PC-9 (cell line): ENCODE results near the gene SPATA12. TPM values are rescaled to one million over a fixed set of nuclear protein-coding genes. Genes with fewer than 3 reads are reported as not detected.

ENCODE experiments used
- BruUV-seq: library from RNA; stranded (reverse); fragments of 400-500 nt; replicated peaks from 2 replicates; lab custom pipeline; 2021; lab: Mats Ljungman, UMichigan
- CTCF ChIA-PET: fragments of 300-600 bp; sonication (Branson Sonifier 250); formaldehyde crosslinking; loops from one replicate; lab custom pipeline; 2022; ENCODE audit warnings: antibody characterized with exemption; lab: Charles Lee
- POLR2A ChIA-PET: fragments of 300-600 bp; sonication (Branson Sonifier 250); formaldehyde crosslinking; loops from one replicate; lab custom pipeline; 2022; ENCODE audit warnings: antibody characterized with exemption; ENCODE audit not compliant: unreplicated experiment; lab: Charles Lee
- DNase-seq, 2 experiments: peaks; one replicate each; pipeline versions ENCODE4 v3.0.0 to v3.0.0-alpha.2; 2015 to 2022; ENCODE audit warnings: mixed read lengths in 1 of 2
- H2AFZ ChIP-seq: fragments of 200-600 bp; sonication (generic); 2 replicates; pipeline ENCODE4 v1.8.1; 2017; ENCODE audit warnings: antibody characterized with exemption
- H3F3A ChIP-seq: fragments of 200-600 bp; sonication (generic); 2 replicates; pipeline ENCODE4 v1.8.1; 2017; ENCODE audit warnings: antibody characterized with exemption, mild to moderate bottlenecking, low read depth; ENCODE audit not compliant: insufficient read depth
- H3K27ac ChIP-seq: fragments of 200-600 bp; sonication (generic); 2 replicates; pipeline ENCODE4 v1.6.1; 2016; ENCODE audit warnings: mixed run types
- H3K27me3 ChIP-seq: fragments of 200-600 bp; sonication (generic); 2 replicates; pipeline ENCODE4 v1.6.1; 2016; ENCODE audit warnings: low read depth, mixed run types; ENCODE audit not compliant: insufficient read depth
- H3K36me3 ChIP-seq: fragments of 200-600 bp; sonication (generic); 2 replicates; pipeline ENCODE4 v1.6.1; 2016; ENCODE audit warnings: low read depth, mixed run types
- H3K4me1 ChIP-seq: fragments of 200-600 bp; sonication (generic); replicated peaks from 2 replicates; pipeline ENCODE4 v1.6.1; 2016; ENCODE audit warnings: mixed run types; ENCODE audit not compliant: insufficient read depth
- H3K4me2 ChIP-seq: fragments of 200-600 bp; sonication (generic); 2 replicates; pipeline ENCODE4 v1.6.1; 2017; ENCODE audit warnings: mixed run types
- H3K4me3 ChIP-seq: fragments of 200-600 bp; sonication (generic); 2 replicates; pipeline ENCODE4 v1.6.1; 2016; ENCODE audit warnings: mixed run types
- H3K79me2 ChIP-seq: fragments of 200-600 bp; sonication (generic); 2 replicates; pipeline ENCODE4 v1.6.1; 2017; ENCODE audit warnings: low read depth, mixed run types
- H3K9me2 ChIP-seq: fragments of 200-600 bp; sonication (generic); 2 replicates; pipeline ENCODE4 v1.8.1; 2017; ENCODE audit warnings: mild to moderate bottlenecking; ENCODE audit not compliant: insufficient read depth
- H3K9me3 ChIP-seq: fragments of 200-600 bp; sonication (generic); 2 replicates; pipeline ENCODE4 v1.8.1; 2016; ENCODE audit warnings: low read depth; ENCODE audit not compliant: insufficient read depth
- H4K20me1 ChIP-seq: fragments of 200-600 bp; sonication (generic); 2 replicates; pipeline ENCODE4 v1.8.1; 2017; ENCODE audit not compliant: insufficient read depth
- EZH2 ChIP-seq: fragments of 200-600 bp; sonication (generic); IDR thresholded peaks from 2 replicates; pipeline ENCODE4 v1.8.0; 2017; ENCODE audit warnings: antibody characterized with exemption, low read depth
- intact Hi-C: fragments of 100-400 bp; cut with micrococcal nuclease; formaldehyde crosslinking; loops from one replicate; pipeline ENCODE4 v1.10.0; 2022; ENCODE audit not compliant: unreplicated experiment
- total RNA-seq: library from RNA; stranded (reverse); gene quantifications from 2 replicates; pipeline ENCODE4 v1.2.3, GENCODE V29; 2021
- TF ChIP-seq, protein P1 (sequence below): fragments of 200-600 bp; sonication (generic); conservative IDR thresholded peaks from 2 replicates; pipeline ENCODE4 v1.6.1; 2017; ENCODE audit warnings: mixed run types, antibody characterized with exemption, mild to moderate bottlenecking, moderate library complexity

SPATA12 gene
- total RNA-seq, 1 experiment from 2014 or later, result 0.57 TPM

- H3K36me3 ChIP-seq, result no peaks in the 10 kb centered on the region
- H2AFZ ChIP-seq, result no peak overlapping the region
- no peak overlapping the region for H3K4me3 ChIP-seq
- H3K27ac ChIP-seq, result no peak overlapping the region
- POLR2A ChIA-PET, result interaction anchor here (0.6 to 0.7 kb wide), 2 partner anchors 33 to 108 kb away, joined by 5 to 10 read pairs; no protein-coding TSS in a partner anchor
- no peak for DNase-seq
- H3K4me1 ChIP-seq, result no peaks in the 10 kb centered on the region
- no peaks in the 10 kb centered on the region for H4K20me1 ChIP-seq
- TF ChIP-seq, protein P1, sequence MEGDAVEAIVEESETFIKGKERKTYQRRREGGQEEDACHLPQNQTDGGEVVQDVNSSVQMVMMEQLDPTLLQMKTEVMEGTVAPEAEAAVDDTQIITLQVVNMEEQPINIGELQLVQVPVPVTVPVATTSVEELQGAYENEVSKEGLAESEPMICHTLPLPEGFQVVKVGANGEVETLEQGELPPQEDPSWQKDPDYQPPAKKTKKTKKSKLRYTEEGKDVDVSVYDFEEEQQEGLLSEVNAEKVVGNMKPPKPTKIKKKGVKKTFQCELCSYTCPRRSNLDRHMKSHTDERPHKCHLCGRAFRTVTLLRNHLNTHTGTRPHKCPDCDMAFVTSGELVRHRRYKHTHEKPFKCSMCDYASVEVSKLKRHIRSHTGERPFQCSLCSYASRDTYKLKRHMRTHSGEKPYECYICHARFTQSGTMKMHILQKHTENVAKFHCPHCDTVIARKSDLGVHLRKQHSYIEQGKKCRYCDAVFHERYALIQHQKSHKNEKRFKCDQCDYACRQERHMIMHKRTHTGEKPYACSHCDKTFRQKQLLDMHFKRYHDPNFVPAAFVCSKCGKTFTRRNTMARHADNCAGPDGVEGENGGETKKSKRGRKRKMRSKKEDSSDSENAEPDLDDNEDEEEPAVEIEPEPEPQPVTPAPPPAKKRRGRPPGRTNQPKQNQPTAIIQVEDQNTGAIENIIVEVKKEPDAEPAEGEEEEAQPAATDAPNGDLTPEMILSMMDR, result no peak
- TF ChIP-seq EZH2, result no peak
- no peaks in the 10 kb centered on the region for H3F3A ChIP-seq
- intact Hi-C loops, result no loop called here
- BruUV-seq, result no TSS peak
- no peaks in the 10 kb centered on the region for H3K9me2 ChIP-seq
- CTCF ChIA-PET, result interaction anchor here (0.6 kb wide), 1 partner anchor 744 kb away, joined by 5 read pairs; no protein-coding TSS in a partner anchor
- no peaks in the 10 kb centered on the region for H3K79me2 ChIP-seq
- H3K9me3 ChIP-seq, result no peaks in the 10 kb centered on the region
- no peak overlapping the region for H3K4me2 ChIP-seq
- H3K27me3 ChIP-seq, result no peaks in the 10 kb centered on the region
Observed at GRCh38 chr3:57116501-57116900, 56.0 kb downstream of the SPATA12 start.

GRCh38 chr3:57118254-57118653 is 57.8 kb downstream of the SPATA12 start:
- Histone ChIP-seq H3K9me2 (no peaks in the 10 kb centered on the region), H3K4me2 (no peak overlapping the region), H3K9me3 (no peaks in the 10 kb centered on the region), H3K79me2 (no peaks in the 10 kb centered on the region), H3F3A (no peaks in the 10 kb centered on the region), H4K20me1 (no peaks in the 10 kb centered on the region), H3K36me3 (no peaks in the 10 kb centered on the region), H3K4me1 (no peaks in the 10 kb centered on the region), H3K4me3 (no peak overlapping the region), H3K27ac (no peak overlapping the region), H3K27me3 (no peaks in the 10 kb centered on the region), H2AFZ (no peak overlapping the region)
- intact Hi-C loops, result no loop called here
- POLR2A ChIA-PET, result interaction anchor here (0.6 kb wide), 1 partner anchor 774 kb away, joined by 3 read pairs; no protein-coding TSS in a partner anchor
- DNase-seq, result no peak
- CTCF ChIA-PET, result no interaction called here
- no TSS peak for BruUV-seq
- TF ChIP-seq, protein P1, result no peak
- TF ChIP-seq EZH2, result no peak

DNA sequence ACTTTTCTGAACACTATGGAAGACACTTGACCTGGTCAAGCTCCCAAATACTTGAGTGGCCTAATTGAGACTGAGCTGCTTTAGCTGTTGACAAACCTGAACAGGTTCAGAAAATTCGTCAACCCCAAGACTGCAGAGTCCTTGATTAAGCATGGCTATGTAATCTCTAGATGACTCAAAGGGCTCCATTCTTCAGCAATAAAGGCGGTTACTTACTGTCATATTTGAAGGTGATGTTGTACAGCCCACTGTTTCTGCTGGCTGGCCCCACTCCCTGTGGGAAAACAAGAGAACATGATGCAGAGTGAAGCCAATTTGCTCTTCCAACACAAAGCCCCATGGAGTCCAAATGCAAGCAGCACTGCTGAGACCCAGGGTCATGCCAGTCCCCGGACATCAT is 59.6 kb downstream of the SPATA12 start:
- no peak overlapping the region for H2AFZ ChIP-seq
- H3K27ac ChIP-seq, result no peak overlapping the region
- ChIA-PET CTCF (no interaction called here), POLR2A (interaction anchor here (1.0 kb wide), 1 partner anchor 41 kb away, joined by 3 read pairs; no protein-coding TSS in a partner anchor)
- no peaks in the 10 kb centered on the region for H3K79me2 ChIP-seq
- H3K36me3 ChIP-seq, result no peaks in the 10 kb centered on the region
- no peak for TF ChIP-seq EZH2
- TF ChIP-seq, protein P1, result no peak
- no peak overlapping the region for H3K4me3 ChIP-seq
- H3K9me2 ChIP-seq, result no peaks in the 10 kb centered on the region
- intact Hi-C loops, result no loop called here
- H3F3A ChIP-seq, result no peaks in the 10 kb centered on the region
- H3K9me3 ChIP-seq, result no peaks in the 10 kb centered on the region
- no TSS peak for BruUV-seq
- H4K20me1 ChIP-seq, result no peaks in the 10 kb centered on the region
- H3K4me2 ChIP-seq, result no peak overlapping the region
- H3K27me3 ChIP-seq, result no peaks in the 10 kb centered on the region
- no peak for DNase-seq
- H3K4me1 ChIP-seq, result no peaks in the 10 kb centered on the region
